OCI-LY1 (cell line): ENCODE data around the gene ARHGDIA.
"Not testable (repeated sequence)": the region's sequence is repeated elsewhere in the genome, so short reads cannot be mapped to it uniquely, and the experiment has no call there.

ENCODE experiments used
- H2AFZ ChIP-seq: fragments of 200-600 bp; sonication (generic), shearing (Covaris generic); 2 replicates; pipeline ENCODE4 v1.6.0; 2014; ENCODE audit warnings: antibody characterized with exemption, mild to moderate bottlenecking, low read length
- H3F3A ChIP-seq: fragments of 200-600 bp; sonication (generic), shearing (Covaris generic); 2 replicates; pipeline ENCODE4 v1.6.0; 2014; ENCODE audit warnings: mild to moderate bottlenecking, antibody characterized with exemption, low read length, moderate library complexity; ENCODE audit not compliant: insufficient read depth
- H3K27ac ChIP-seq: fragments of 200-600 bp; sonication (generic); 2 replicates; pipeline ENCODE4 v1.5.1; 2014; ENCODE audit warnings: low read length, mixed run types, mild to moderate bottlenecking, low read depth; ENCODE audit not compliant: poor library complexity, severe bottlenecking
- H3K27me3 ChIP-seq: fragments of 200-600 bp; sonication (generic); 2 replicates; pipeline ENCODE4 v1.6.0; 2014; ENCODE audit warnings: antibody characterized with exemption, mild to moderate bottlenecking, low read length, moderate library complexity; ENCODE audit not compliant: insufficient read depth
- H3K36me3 ChIP-seq: fragments of 200-600 bp; sonication (generic); 2 replicates; pipeline ENCODE4 v1.6.1; 2014; ENCODE audit warnings: mild to moderate bottlenecking, antibody characterized with exemption, low read length, moderate library complexity, mixed read lengths; ENCODE audit not compliant: insufficient read depth
- H3K4me1 ChIP-seq: fragments of 200-600 bp; sonication (generic); 2 replicates; pipeline ENCODE4 v1.5.1; 2014; ENCODE audit warnings: mild to moderate bottlenecking, low read length, moderate library complexity; ENCODE audit not compliant: insufficient read depth, severe bottlenecking
- H3K4me2 ChIP-seq: fragments of 200-600 bp; sonication (generic), shearing (Covaris generic); 2 replicates; pipeline ENCODE4 v1.6.1; 2014; ENCODE audit warnings: low read length
- H3K4me3 ChIP-seq: fragments of 200-600 bp; sonication (generic); 2 replicates; pipeline ENCODE4 v1.5.1; 2014; ENCODE audit warnings: low read length, low read depth, mild to moderate bottlenecking, mixed read lengths; ENCODE audit not compliant: poor library complexity, severe bottlenecking
- H3K79me2 ChIP-seq: fragments of 200-600 bp; shearing (Covaris generic); 2 replicates; pipeline ENCODE4 v1.6.1; 2016; ENCODE audit warnings: mixed run types, low read length, mixed read lengths; ENCODE audit not compliant: insufficient read depth
- H3K9ac ChIP-seq: fragments of 200-600 bp; sonication (generic), shearing (Covaris generic); 2 replicates; pipeline ENCODE4 v1.6.1; 2014; ENCODE audit warnings: mild to moderate bottlenecking, low read length, mixed read lengths
- H3K9me2 ChIP-seq: fragments of 200-600 bp; sonication (generic), shearing (Covaris generic); 2 replicates; pipeline ENCODE4 v1.6.1; 2014; ENCODE audit warnings: low read depth, mild to moderate bottlenecking, low read length, mixed read lengths
- H3K9me3 ChIP-seq: fragments of 200-600 bp; shearing (Covaris generic); 2 replicates; pipeline ENCODE4 v1.6.1; 2014; ENCODE audit warnings: low read length, mixed read lengths
- H4K20me1 ChIP-seq: fragments of 200-600 bp; sonication (generic), shearing (Covaris generic); 2 replicates; pipeline ENCODE4 v1.6.0; 2016; ENCODE audit warnings: mild to moderate bottlenecking, low read length; ENCODE audit not compliant: insufficient read depth
- CTCF ChIP-seq: fragments of 200-600 bp; sonication (generic), shearing (Covaris generic); IDR thresholded peaks from 2 replicates; pipeline ENCODE4 v1.5.1; 2017; ENCODE audit warnings: mild to moderate bottlenecking, antibody characterized with exemption, low read length, moderate library complexity, mixed read lengths
- EZH2 ChIP-seq: fragments of 200-600 bp; sonication (generic), shearing (Covaris generic); IDR thresholded peaks from 2 replicates; pipeline ENCODE4 v1.8.0; 2017; ENCODE audit warnings: borderline replicate concordance, mixed run types, mild to moderate bottlenecking, antibody characterized with exemption, low read length, moderate library complexity, mixed read lengths

Gene ARHGDIA

GRCh38 chr17:81870981-81871386 lies at the start of gene ARHGDIA:
Gene ARHGDIA, minus strand, starts transcription at chr17:81871337. Its CDS starts 1,407 bp downstream, at chr17:81869930.
- TF ChIP-seq CTCF (no peak), EZH2 (no peak)
- Histone ChIP-seq H3K9me2 (no peaks in the 10 kb centered on the region), H3K79me2 (peaks cover 5% of the 10 kb centered on the region; the same call in 1 of the 2 replicates), H2AFZ (no peak within 1 kb of the TSS), H3K36me3 (peaks cover 39% of the 10 kb centered on the region), H4K20me1 (no peaks in the 10 kb centered on the region), H3K9me3 (no peaks in the 10 kb centered on the region), H3K4me3 (peak within 1 kb of the TSS; percentile 98), H3K27me3 (no peaks in the 10 kb centered on the region), H3K27ac (peak within 1 kb of the TSS; percentile 88), H3K4me1 (peaks cover 66% of the 10 kb centered on the region), H3F3A (no peaks in the 10 kb centered on the region), H3K9ac (peak within 1 kb of the TSS; percentile 98), H3K4me2 (peak within 1 kb of the TSS; percentile 86)

GRCh38 chr17:81918832-81919545 lies 47.9 kb upstream of the ARHGDIA start:
- Histone ChIP-seq H3K9me3 (no peaks in the 10 kb centered on the region), H3K4me1 (peaks cover 29% of the 10 kb centered on the region), H3K27me3 (no peaks in the 10 kb centered on the region), H3K27ac (no peak overlapping the region), H2AFZ (no peak overlapping the region), H4K20me1 (no peaks in the 10 kb centered on the region), H3K36me3 (peaks cover 43% of the 10 kb centered on the region), H3F3A (no peaks in the 10 kb centered on the region), H3K4me3 (no peak overlapping the region), H3K4me2 (no peak overlapping the region), H3K79me2 (peaks cover under 1% of the 10 kb centered on the region; the same call in 1 of the 2 replicates), H3K9me2 (no peaks in the 10 kb centered on the region), H3K9ac (no peak overlapping the region)
- TF ChIP-seq CTCF (no peak), EZH2 (no peak)

GRCh38 chr17:81918333-81918669 lies 47.2 kb upstream of the ARHGDIA start:
- H3K9me3 ChIP-seq, H3K9me2 ChIP-seq, H3K27me3 ChIP-seq, H2AFZ ChIP-seq, H3K79me2 ChIP-seq, H3F3A ChIP-seq, H3K27ac ChIP-seq, H4K20me1 ChIP-seq: not testable (repeated sequence)
- H3K36me3 ChIP-seq = peaks cover 50% of the 10 kb centered on the region
- H3K4me3 ChIP-seq = peak overlapping the region; percentile 94
- peak overlapping the region; percentile 98 for H3K4me2 ChIP-seq
- peaks cover 24% of the 10 kb centered on the region for H3K4me1 ChIP-seq
- peak overlapping the region; percentile 34; the same call in 1 of the 2 replicates for H3K9ac ChIP-seq
